Measurements from ENCODE around the gene TBX1. TPM values are rescaled to one million over a fixed set of nuclear protein-coding genes. Genes with fewer than 3 reads are reported as not detected.

TBX1 gene
- total RNA-seq, 1 experiment from 2014 or later = 3.9 TPM

DNA sequence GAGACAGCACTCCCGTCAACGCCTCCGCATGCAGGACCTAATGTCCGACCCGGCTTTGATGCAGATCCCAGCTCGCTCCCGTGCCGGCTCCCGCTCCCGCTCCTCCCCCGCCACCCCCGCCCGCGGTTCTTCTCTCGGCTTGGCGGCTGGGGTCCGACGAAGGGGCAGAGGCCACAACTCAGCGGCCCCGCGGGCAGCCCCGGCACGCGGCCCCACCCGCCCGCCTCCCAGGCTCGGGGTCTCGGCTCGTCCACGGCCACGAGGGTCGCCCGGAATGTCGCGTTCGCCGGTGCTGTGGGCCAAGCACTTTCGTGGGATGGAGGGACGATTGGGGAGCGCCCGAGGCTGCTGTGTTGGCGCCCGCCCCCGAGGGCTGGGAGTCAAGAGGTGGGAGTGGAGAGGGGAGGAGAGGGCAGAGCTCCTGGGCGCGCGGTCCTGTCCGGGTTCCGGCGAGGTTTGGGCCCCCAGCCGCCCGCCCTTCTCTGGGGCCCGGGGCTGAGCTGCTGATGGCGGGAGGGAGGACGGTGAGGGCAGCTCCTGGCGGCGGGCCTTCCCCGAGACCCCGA is 5.3 kb upstream of the TBX1 start:
- Histone ChIP-seq H3K4me1 (ENCODE audit: control insufficient read depth in 1 of 2, insufficient read depth in 2 of 2, low read length in 2 of 2) (peaks cover 4 to 16% of the 10 kb centered on the region in 2 experiments; a peak in 3 of 4 replicates), H2AFZ (ENCODE audit: low read depth, low read length, poor library complexity, severe bottlenecking) (no peak overlapping the region), H3K9me2 (ENCODE audit: insufficient read depth) (no peaks in the 10 kb centered on the region), H4K20me1 (ENCODE audit: insufficient read depth) (no peaks in the 10 kb centered on the region), H3K4me3 (replicated peaks in 1 of 2; ENCODE audit: low read depth in 1 of 2, low read length in 2 of 2) (no peak overlapping the region), H3K79me2 (ENCODE audit: insufficient read depth, low read length) (no peaks in the 10 kb centered on the region), H3K4me2 (ENCODE audit: low read length) (no peak overlapping the region), H3K9me3 (ENCODE audit: control insufficient read depth in 1 of 2, insufficient read depth in 1 of 2, low read depth in 1 of 2, low read length in 2 of 2) (no peaks in the 10 kb centered on the region), H3K27ac (ENCODE audit: low read depth, low read length) (no peak overlapping the region), H3K36me3 (ENCODE audit: control insufficient read depth in 1 of 2, insufficient read depth in 2 of 2, low read length in 2 of 2) (no peaks in the 10 kb centered on the region), H3K9ac (ENCODE audit: low read length) (no peak overlapping the region), H3K27me3 (ENCODE audit: insufficient read depth, low read length) (no peaks in the 10 kb centered on the region)
- intact Hi-C loops (cut with micrococcal nuclease) = no loop called here
- ChIA-PET RAD21 (ENCODE audit: low non-redundant PET in 1 of 2, low total read pairs in 2 of 2, uncharacterized antibody in 2 of 2, unreplicated experiment in 2 of 2) (no interaction called here), POLR2A (no interaction called here), CTCF (no interaction called here)
- TF ChIP-seq CBX3 (IDR thresholded peaks at IDR 0.05; ENCODE audit: low read depth) (no peak), YY1 (IDR thresholded peaks at IDR 0.05; ENCODE audit: extremely low read depth, insufficient replicate concordance, low read depth, low read length) (no peak), EZH2phosphoT487 (IDR thresholded peaks at IDR 0.05; ENCODE audit: borderline replicate concordance) (no peak), TCF7L2 (IDR thresholded peaks at IDR 0.05; ENCODE audit: borderline replicate concordance, extremely low read depth, insufficient read depth, insufficient read length) (no peak), JUND (IDR thresholded peaks at IDR 0.05) (no peak), POLR2A (IDR thresholded peaks at IDR 0.05; ENCODE audit: borderline replicate concordance, extremely low read depth, insufficient read depth, insufficient read length) (no peak)
- TF ChIP-seq, protein P1, sequence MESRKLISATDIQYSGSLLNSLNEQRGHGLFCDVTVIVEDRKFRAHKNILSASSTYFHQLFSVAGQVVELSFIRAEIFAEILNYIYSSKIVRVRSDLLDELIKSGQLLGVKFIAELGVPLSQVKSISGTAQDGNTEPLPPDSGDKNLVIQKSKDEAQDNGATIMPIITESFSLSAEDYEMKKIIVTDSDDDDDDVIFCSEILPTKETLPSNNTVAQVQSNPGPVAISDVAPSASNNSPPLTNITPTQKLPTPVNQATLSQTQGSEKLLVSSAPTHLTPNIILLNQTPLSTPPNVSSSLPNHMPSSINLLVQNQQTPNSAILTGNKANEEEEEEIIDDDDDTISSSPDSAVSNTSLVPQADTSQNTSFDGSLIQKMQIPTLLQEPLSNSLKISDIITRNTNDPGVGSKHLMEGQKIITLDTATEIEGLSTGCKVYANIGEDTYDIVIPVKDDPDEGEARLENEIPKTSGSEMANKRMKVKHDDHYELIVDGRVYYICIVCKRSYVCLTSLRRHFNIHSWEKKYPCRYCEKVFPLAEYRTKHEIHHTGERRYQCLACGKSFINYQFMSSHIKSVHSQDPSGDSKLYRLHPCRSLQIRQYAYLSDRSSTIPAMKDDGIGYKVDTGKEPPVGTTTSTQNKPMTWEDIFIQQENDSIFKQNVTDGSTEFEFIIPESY (IDR thresholded peaks at IDR 0.05; ENCODE audit: extremely low read depth, insufficient replicate concordance, low read length) = no peak
- DNase-seq (ENCODE audit: low read depth, low spot score) (no peak), ATAC-seq (no peak)
- no TSS peak for BruUV-seq (replicated peaks)

Data from HCT116 (cell line).